Spleen (tissue), 7 donors: ENCODE measurements around the gene TSC22D3.

Experiments used
- CTCF ChIP-seq, 11 experiments: fragments of 200-600 bp in 7 of 11; fragments of 450-650 bp in 4 of 11; sonication (generic) in 4 of 11; IDR thresholded peaks in 8 of 11; conservative IDR thresholded peaks in 3 of 11; 1 replicate in 7 of 11; 2 replicates in 4 of 11; pipeline versions ENCODE4 v1.4.0 to v1.8.0; 2016 to 2021; ENCODE audit warnings: antibody characterized with exemption in 11 of 11, inconsistent platforms in 4 of 11, mild to moderate bottlenecking in 1 of 11
- POLR2AphosphoS5 ChIP-seq, 3 donors: sonication (generic); formaldehyde crosslinking; IDR thresholded peaks; one replicate each; pipeline ENCODE4 v1.5.1; 2017; ENCODE audit warnings: antibody characterized with exemption in 3 of 3
- donor health status: DM: no; HTN: no; CAD: no; lungs with moderate emphysema.
- donor health status: DM: no; HTN: no; CAD: no.
- donor health status: DM: no; HTN: no; CAD: no.

- TF ChIP-seq CTCF (IDR thresholded peaks at IDR 0.05 in 8 of 11, conservative IDR thresholded peaks at IDR 0.05 in 3 of 11) (no peak), POLR2AphosphoS5 (IDR thresholded peaks at IDR 0.05) (no peak)
Measured at GRCh38 chrX:107729558-107730297, 45.9 kb downstream of the TSC22D3 start.
